ENCODE results near the gene XRCC1.

GRCh38 chr19:43581467-43581866, 6.1 kb upstream of the XRCC1 start:
- TF ChIP-seq CTCF (IDR thresholded peaks at IDR 0.05) = no peak
- TF ChIP-seq POLR2A (IDR thresholded peaks at IDR 0.05) = no peak
- TF ChIP-seq POLR2AphosphoS5 (IDR thresholded peaks at IDR 0.05) = no peak
- no peak for TF ChIP-seq EP300 (IDR thresholded peaks at IDR 0.05; ENCODE audit: low read depth)
